H1 (cell line): Measurements from ENCODE around the gene HIPK2. TPM values are rescaled to one million over a fixed set of nuclear protein-coding genes. Genes with fewer than 3 reads are reported as not detected.

Experiments used
- CTCF ChIA-PET: fragments of 300-600 bp; sonication (Branson Sonifier 250); formaldehyde crosslinking; loops from one replicate; lab custom pipeline; 2021; ENCODE audit not compliant: partially characterized antibody; lab: Charles Lee
- POLR2A ChIA-PET: fragments of 300-600 bp; sonication (Branson Sonifier 250); formaldehyde crosslinking; loops from one replicate; lab custom pipeline; 2021; ENCODE audit warnings: inconsistent platforms; ENCODE audit not compliant: partially characterized antibody; lab: Charles Lee
- DNase-seq, 2 experiments: peaks; one replicate each; pipeline versions ENCODE4 v3.0.0 to v3.0.0-alpha.2; 2010 to 2022; ENCODE audit warnings: low spot score in 2 of 2, low read depth in 1 of 2, mixed read lengths in 1 of 2
- FAIRE-seq: peaks from 2 replicates; lab custom pipeline; 2011; peaks lifted over from hg19 to GRCh38; lab: Jason Lieb, UNC
- H2AFZ ChIP-seq: 2 replicates; pipeline ENCODE4 v1.8.1; 2012; ENCODE audit warnings: low read length, inconsistent platforms
- H2AK5ac ChIP-seq: 2 replicates; pipeline ENCODE4 v1.6.1; 2013; ENCODE audit warnings: low read depth, low read length
- H2BK120ac ChIP-seq: replicated peaks from 2 replicates; pipeline ENCODE3; 2013; ENCODE audit warnings: low read depth, low read length, inconsistent platforms
- H2BK12ac ChIP-seq: 2 replicates; pipeline ENCODE4 v1.6.1; 2013; ENCODE audit warnings: low read depth, low read length
- H2BK15ac ChIP-seq: 2 replicates; pipeline ENCODE4 v1.6.1; 2013; ENCODE audit warnings: low read length
- H2BK20ac ChIP-seq: 2 replicates; pipeline ENCODE4 v1.6.1; 2013; ENCODE audit warnings: low read length
- H2BK5ac ChIP-seq: 2 replicates; pipeline ENCODE4 v1.6.1; 2013; ENCODE audit warnings: low read depth, low read length
- H3K14ac ChIP-seq: 2 replicates; pipeline ENCODE4 v1.6.1; 2013; ENCODE audit warnings: inconsistent platforms; ENCODE audit not compliant: insufficient read length
- H3K18ac ChIP-seq: 2 replicates; pipeline ENCODE4 v1.6.1; 2013; ENCODE audit warnings: low read length; ENCODE audit errors: extremely low read depth
- H3K23ac ChIP-seq: 2 replicates; pipeline ENCODE4 v1.6.1; 2013; ENCODE audit warnings: inconsistent platforms; ENCODE audit not compliant: insufficient read length
- H3K23me2 ChIP-seq: 2 replicates; pipeline ENCODE4 v1.6.1; 2013; ENCODE audit warnings: low read depth, low read length
- H3K27ac ChIP-seq: 2 replicates; pipeline ENCODE4 v1.6.1; 2011; ENCODE audit warnings: low read depth, low read length, inconsistent platforms
- H3K27me3 ChIP-seq, 4 experiments: replicated peaks in 1 of 4; 1 replicate in 1 of 4; 2 replicates in 3 of 4; pipeline versions ENCODE4 v1.6.1 to v1.8.1; 2011 to 2013; ENCODE audit warnings: low read length in 3 of 4, mild to moderate bottlenecking in 3 of 4, inconsistent platforms in 2 of 4, mixed read lengths in 2 of 4, moderate library complexity in 1 of 4; ENCODE audit not compliant: control insufficient read depth in 3 of 4, insufficient read depth in 3 of 4; ENCODE audit errors: extremely low read depth in 1 of 4
- H3K36me3 ChIP-seq, 4 experiments: 2 replicates each; pipeline versions ENCODE4 v1.6.1 to v1.8.1; 2011 to 2013; ENCODE audit warnings: mild to moderate bottlenecking in 4 of 4, low read length in 3 of 4, moderate library complexity in 2 of 4, control low read depth in 1 of 4, inconsistent platforms in 1 of 4; ENCODE audit not compliant: insufficient read depth in 4 of 4, control insufficient read depth in 2 of 4
- H3K4ac ChIP-seq: replicated peaks from 2 replicates; pipeline ENCODE3; 2013; ENCODE audit warnings: low read length, low read depth, mixed read lengths, inconsistent platforms; ENCODE audit not compliant: insufficient read length
- H3K4me1 ChIP-seq, 4 experiments: replicated peaks in 1 of 4; 1 replicate in 1 of 4; 2 replicates in 3 of 4; pipeline versions ENCODE4 v1.6.1 to v1.8.1; 2011 to 2013; ENCODE audit warnings: low read length in 3 of 4, inconsistent platforms in 2 of 4, mixed read lengths in 1 of 4; ENCODE audit not compliant: insufficient read depth in 4 of 4, control insufficient read depth in 3 of 4
- H3K4me2 ChIP-seq, 2 experiments: 2 replicates each; pipeline versions ENCODE4 v1.6.1 to v1.8.1; 2011 to 2013; ENCODE audit warnings: low read depth in 2 of 2, low read length in 2 of 2, control low read depth in 1 of 2, inconsistent platforms in 1 of 2, mild to moderate bottlenecking in 1 of 2; ENCODE audit not compliant: insufficient read depth in 1 of 2
- H3K4me3 ChIP-seq, 4 experiments: fragments of 200-600, 300-600 bp in 1 of 4; sonication (generic), shearing (Covaris generic), sonication (Bioruptor Twin) in 1 of 4; 2 replicates each; pipeline versions ENCODE4 v1.5.1 to v1.8.1; 2011 to 2016; ENCODE audit warnings: low read length in 4 of 4, low read depth in 3 of 4, control low read depth in 2 of 4, inconsistent platforms in 2 of 4, mild to moderate bottlenecking in 2 of 4, mixed read lengths in 1 of 4, moderate library complexity in 1 of 4; ENCODE audit not compliant: insufficient read depth in 2 of 4; ENCODE audit errors: extremely low read depth in 1 of 4
- H3K56ac ChIP-seq: replicated peaks from 2 replicates; pipeline ENCODE3; 2013; ENCODE audit warnings: low read depth, mild to moderate bottlenecking, mixed read lengths, low read length, inconsistent platforms; ENCODE audit not compliant: insufficient read length
- H3K79me1 ChIP-seq: 2 replicates; pipeline ENCODE4 v1.6.1; 2013; ENCODE audit warnings: low read depth, low read length, control low read depth
- H3K79me2 ChIP-seq, 2 experiments: 2 replicates each; pipeline versions ENCODE4 v1.6.1 to v1.8.1; 2012 to 2013; ENCODE audit warnings: low read length in 2 of 2, mild to moderate bottlenecking in 2 of 2, inconsistent platforms in 1 of 2; ENCODE audit not compliant: insufficient read depth in 2 of 2, control insufficient read depth in 1 of 2
- H3K9ac ChIP-seq, 4 experiments: replicated peaks in 1 of 4; 1 replicate in 1 of 4; 2 replicates in 3 of 4; pipeline versions ENCODE4 v1.6.1 to v1.8.1; 2011 to 2013; ENCODE audit warnings: low read depth in 3 of 4, low read length in 3 of 4, control low read depth in 2 of 4, mild to moderate bottlenecking in 2 of 4, moderate library complexity in 2 of 4, inconsistent platforms in 1 of 4; ENCODE audit errors: extremely low read depth in 1 of 4
- H3K9me3 ChIP-seq, 2 experiments: 2 replicates each; pipeline versions ENCODE4 v1.6.1 to v1.8.1; 2012 to 2013; ENCODE audit warnings: mild to moderate bottlenecking in 2 of 2, moderate library complexity in 2 of 2, control low read depth in 1 of 2, inconsistent platforms in 1 of 2, low read depth in 1 of 2, low read length in 1 of 2, mixed read lengths in 1 of 2; ENCODE audit not compliant: insufficient read depth in 2 of 2
- H4K20me1 ChIP-seq, 2 experiments: replicated peaks in 1 of 2; 2 replicates each; pipeline versions ENCODE3 to v1.8.1; 2011 to 2013; ENCODE audit warnings: inconsistent platforms in 2 of 2, low read length in 2 of 2, mild to moderate bottlenecking in 1 of 2; ENCODE audit not compliant: insufficient read depth in 2 of 2, control insufficient read depth in 1 of 2
- H4K5ac ChIP-seq: 2 replicates; pipeline ENCODE4 v1.6.1; 2013; ENCODE audit warnings: low read length, low read depth, mixed read lengths, inconsistent platforms; ENCODE audit not compliant: insufficient read length
- H4K8ac ChIP-seq: 2 replicates; pipeline ENCODE4 v1.8.0; 2013; ENCODE audit warnings: mild to moderate bottlenecking, moderate library complexity, low read length, inconsistent platforms; ENCODE audit not compliant: insufficient read depth; ENCODE audit errors: extremely low read depth
- H4K91ac ChIP-seq: replicated peaks from 2 replicates; pipeline ENCODE3; 2013; ENCODE audit warnings: low read length, mixed read lengths, inconsistent platforms; ENCODE audit not compliant: insufficient read length
- EP300 ChIP-seq, 2 experiments: IDR thresholded peaks; 1 replicate in 1 of 2; 2 replicates in 1 of 2; pipeline ENCODE4 v1.6.1; 2011 to 2012; ENCODE audit warnings: low read depth in 2 of 2, low read length in 2 of 2, mild to moderate bottlenecking in 2 of 2, borderline replicate concordance in 1 of 2, inconsistent platforms in 1 of 2, moderate library complexity in 1 of 2
- FOSL1 ChIP-seq: IDR thresholded peaks from 2 replicates; pipeline ENCODE4 v1.6.1; 2011; ENCODE audit warnings: mild to moderate bottlenecking, low read depth, low read length, moderate library complexity; ENCODE audit not compliant: insufficient read depth
- HDAC2 ChIP-seq, 2 experiments: fragments of 300-600 bp in 1 of 2; sonication (generic) in 1 of 2; IDR thresholded peaks; 2 replicates each; pipeline ENCODE4 v1.6.1; 2011 to 2012; ENCODE audit warnings: low read depth in 2 of 2, low read length in 2 of 2, mild to moderate bottlenecking in 2 of 2, moderate library complexity in 2 of 2, borderline replicate concordance in 1 of 2, inconsistent platforms in 1 of 2
- POU5F1 ChIP-seq: IDR thresholded peaks from 2 replicates; pipeline ENCODE4 v1.6.1; 2011; ENCODE audit warnings: low read depth, mild to moderate bottlenecking, low read length, moderate library complexity
- RFX5 ChIP-seq: IDR thresholded peaks from 2 replicates; pipeline ENCODE4 v1.6.1; 2011; ENCODE audit warnings: low read depth, low read length, improper control_type of control experiment, borderline replicate concordance
- SIN3A ChIP-seq, 2 experiments: IDR thresholded peaks in 1 of 2; conservative IDR thresholded peaks in 1 of 2; 2 replicates each; pipeline ENCODE4 v1.6.1; 2011 to 2012; ENCODE audit warnings: low read length in 2 of 2, improper control_type of control experiment in 1 of 2, low read depth in 1 of 2, mild to moderate bottlenecking in 1 of 2
- SIX5 ChIP-seq: IDR thresholded peaks from 2 replicates; pipeline ENCODE4 v1.6.1; 2011; ENCODE audit warnings: mild to moderate bottlenecking, low read depth, low read length
- SP2 ChIP-seq: IDR thresholded peaks from 2 replicates; pipeline ENCODE4 v1.6.1; 2012; ENCODE audit warnings: mild to moderate bottlenecking, low read length, inconsistent platforms
- whole genome bisulfite sequencing, 2 experiments: shearing (Covaris generic) in 1 of 2; methylation state at CpG; one replicate each; pipeline versions ENCODE4 v1.1.6 to v1.1.7; 2013 to 2015; ENCODE audit warnings: low lambda C conversion rate in 2 of 2, mixed read lengths in 2 of 2, inconsistent platforms in 1 of 2, low coverage in 1 of 2, missing lambda C conversion rate in 1 of 2; ENCODE audit not compliant: insufficient replicate concordance in 2 of 2, insufficient coverage in 1 of 2, insufficient read length in 1 of 2; ENCODE audit errors: extremely low coverage in 1 of 2, missing lambda C conversion rate in 1 of 2; 5-methylcytosine and 5-hydroxymethylcytosine counted together
- polyA plus RNA-seq, 7 experiments: library from polyadenylated mRNA; depleted of rRNA in 3 of 7; stranded (reverse) in 5 of 7; unstranded in 2 of 7; fragments of >200 nt in 5 of 7; fragments of 200-250 nt in 2 of 7; gene quantifications; 1 replicate in 5 of 7; 2 replicates in 1 of 7; 4 replicates in 1 of 7; pipeline versions ENCODE4 v1.2.1 to v1.2.3, GENCODE V29; 2011 to 2013; ENCODE audit warnings: missing spikeins in 2 of 7, mixed read lengths in 2 of 7
- total RNA-seq: library from RNA; stranded (reverse); fragmentation: NEBNext Ultra II Directional; extraction: Animal tissue kit (Norgen Biotek cat#: 25700); gene quantifications from 2 replicates; pipeline ENCODE4 v1.2.1, GENCODE V29; 2021
- TF ChIP-seq, protein P1 (sequence below): IDR thresholded peaks from 2 replicates; pipeline ENCODE4 v1.6.1; 2011; ENCODE audit warnings: low read depth, mild to moderate bottlenecking, low read length; ENCODE audit not compliant: insufficient read depth

The HIPK2 gene
- total and polyA plus RNA-seq, 2 of the 8 experiments (the other 6 are each of a cell fraction or from before 2014, with no cell fraction given) = 8.3 to 24.3 TPM

- POLR2A ChIA-PET = no interaction called here
- H3K4ac ChIP-seq = no peak overlapping the region
- FAIRE-seq = no peak
Measured at GRCh38 chr7:139825666-139826290, 48.0 kb upstream of the HIPK2 start.

More at GRCh38 chr7:139825666-139826290, 48.0 kb upstream of the HIPK2 start:
- no peaks in the 10 kb centered on the region for H3K9me3 ChIP-seq
- no peaks in the 10 kb centered on the region for H3K79me1 ChIP-seq
- no peaks in the 10 kb centered on the region for H4K20me1 ChIP-seq
- no peak overlapping the region for H3K18ac ChIP-seq
- WGBS, 2 experiments = 91% methylated on average over 9 of the region's 9 CpGs; no CpG with 5 or more reads in 1 of the 2 experiments
- no peaks in the 10 kb centered on the region; a peak in 1 of 7 replicates for H3K4me1 ChIP-seq
- no peaks in the 10 kb centered on the region for H3K36me3 ChIP-seq
- no peak overlapping the region for H3K9ac ChIP-seq
- no peak overlapping the region for H4K8ac ChIP-seq
- H3K14ac ChIP-seq = no peak overlapping the region
- no peak overlapping the region for H3K4me3 ChIP-seq
- no peak overlapping the region for H2BK15ac ChIP-seq
- no peak for TF ChIP-seq SIX5
- no peak for TF ChIP-seq EP300 (IDR thresholded peaks at IDR 0.05; ENCODE audit: borderline replicate concordance in 1 of 2, low read depth in 2 of 2, low read length in 2 of 2)
- no peak for TF ChIP-seq POU5F1
- TF ChIP-seq RFX5 = no peak
- no peak for TF ChIP-seq HDAC2 (IDR thresholded peaks at IDR 0.05; ENCODE audit: borderline replicate concordance in 1 of 2, low read depth in 2 of 2, low read length in 2 of 2)
- TF ChIP-seq, protein P1, sequence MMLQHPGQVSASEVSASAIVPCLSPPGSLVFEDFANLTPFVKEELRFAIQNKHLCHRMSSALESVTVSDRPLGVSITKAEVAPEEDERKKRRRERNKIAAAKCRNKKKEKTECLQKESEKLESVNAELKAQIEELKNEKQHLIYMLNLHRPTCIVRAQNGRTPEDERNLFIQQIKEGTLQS = no peak
- TF ChIP-seq SIN3A (conservative IDR thresholded peaks at IDR 0.05 in 1 of 2, IDR thresholded peaks at IDR 0.05 in 1 of 2; ENCODE audit: low read depth in 1 of 2, low read length in 2 of 2) = no peak
- no peak for TF ChIP-seq FOSL1
- TF ChIP-seq SP2 = no peak
- H3K27me3 ChIP-seq = no peaks in the 10 kb centered on the region
- H4K91ac ChIP-seq = no peak overlapping the region
- peaks cover 3% of the 10 kb centered on the region; the same call in 1 of the 2 replicates for H3K23me2 ChIP-seq
- no peak overlapping the region for H2BK12ac ChIP-seq
- H3K79me2 ChIP-seq = no peaks in the 10 kb centered on the region
- CTCF ChIA-PET = interaction anchor here (3.8 kb wide), 1 partner anchor 179 kb away, joined by 23 read pairs; no protein-coding TSS in a partner anchor
- no peak overlapping the region for H3K4me2 ChIP-seq
- H2BK5ac ChIP-seq = no peak overlapping the region
- H4K5ac ChIP-seq = no peak overlapping the region
- H2BK20ac ChIP-seq = no peak overlapping the region
- H2AFZ ChIP-seq = no peak overlapping the region
- no peak overlapping the region for H3K56ac ChIP-seq
- no peak overlapping the region for H3K27ac ChIP-seq
- H2AK5ac ChIP-seq = no peak overlapping the region
- H3K23ac ChIP-seq = no peak overlapping the region
- DNase-seq = no peak
- H2BK120ac ChIP-seq = no peak overlapping the region
